ENCODE measurements around the gene PALLD. TPM values are rescaled to one million over a fixed set of nuclear protein-coding genes. Genes with fewer than 3 reads are reported as not detected.
A peak's percentile ranks its signal among the peaks of the same experiment; 100 is the strongest.

PALLD gene
- total and polyA plus RNA-seq, 2 of the 8 experiments (the other 6 are each of a cell fraction or from before 2014, with no cell fraction given): 10.5 to 25.0 TPM

GRCh38 chr4:168811786-168812651 lies 315.2 kb downstream of the PALLD start:
- Histone ChIP-seq H3K79me1 (ENCODE audit: low read depth, low read length) (no peaks in the 10 kb centered on the region), H3K23ac (ENCODE audit: insufficient read length) (no peak overlapping the region), H3K18ac (ENCODE audit: extremely low read depth, low read length) (no peak overlapping the region; the same call in 1 of the 2 replicates), H2AK5ac (ENCODE audit: low read depth, low read length) (no peak overlapping the region), H3K4me1 (replicated peaks in 1 of 4; ENCODE audit: control insufficient read depth in 3 of 4, insufficient read depth in 4 of 4, low read length in 3 of 4) (peaks cover 0 to 14% (median 8%) of the 10 kb centered on the region in 4 experiments; a peak in 4 of 7 replicates), H2BK15ac (ENCODE audit: low read length) (no peak overlapping the region), H2BK12ac (ENCODE audit: low read depth, low read length) (no peak overlapping the region), H3K56ac (replicated peaks; ENCODE audit: insufficient read length, low read depth, low read length) (no peak overlapping the region), H3K23me2 (ENCODE audit: low read depth, low read length) (no peaks in the 10 kb centered on the region; the same call in 1 of the 2 replicates), H3K27me3 (replicated peaks in 1 of 4; ENCODE audit: control insufficient read depth in 3 of 4, extremely low read depth in 1 of 4, insufficient read depth in 3 of 4, low read length in 3 of 4) (no peaks in the 10 kb centered on the region), H3K27ac (ENCODE audit: low read depth, low read length) (no peak overlapping the region), H4K8ac (ENCODE audit: extremely low read depth, insufficient read depth, low read length) (no peak overlapping the region), H3K14ac (ENCODE audit: insufficient read length) (no peak overlapping the region), H3K4me2 (ENCODE audit: insufficient read depth in 1 of 2, low read depth in 2 of 2, low read length in 2 of 2) (no peak overlapping the region), H3K36me3 (ENCODE audit: control insufficient read depth in 2 of 4, insufficient read depth in 4 of 4, low read length in 3 of 4) (no peaks in the 10 kb centered on the region), H3K79me2 (ENCODE audit: control insufficient read depth in 1 of 2, insufficient read depth in 2 of 2, low read length in 2 of 2) (no peaks in the 10 kb centered on the region), H4K5ac (ENCODE audit: insufficient read length, low read depth, low read length) (no peak overlapping the region), H3K4me3 (ENCODE audit: extremely low read depth in 1 of 4, insufficient read depth in 2 of 4, low read depth in 3 of 4, low read length in 4 of 4) (no peak overlapping the region), H2BK120ac (replicated peaks; ENCODE audit: low read depth, low read length) (peak overlapping the region; percentile 67), H4K20me1 (replicated peaks in 1 of 2; ENCODE audit: control insufficient read depth in 1 of 2, insufficient read depth in 2 of 2, low read length in 2 of 2) (no peaks in the 10 kb centered on the region), H3K9ac (replicated peaks in 1 of 4; ENCODE audit: extremely low read depth in 1 of 4, low read depth in 3 of 4, low read length in 3 of 4) (no peak overlapping the region; a peak in 1 of 7 replicates), H2BK5ac (ENCODE audit: low read depth, low read length) (no peak overlapping the region), H3K9me3 (ENCODE audit: insufficient read depth in 2 of 2, low read depth in 1 of 2, low read length in 1 of 2) (no peaks in the 10 kb centered on the region), H2AFZ (ENCODE audit: low read length) (no peak overlapping the region), H2BK20ac (ENCODE audit: low read length) (no peak overlapping the region), H4K91ac (replicated peaks; ENCODE audit: insufficient read length, low read length) (no peak overlapping the region), H3K4ac (replicated peaks; ENCODE audit: insufficient read length, low read depth, low read length) (no peak overlapping the region)
- FAIRE-seq (no peak), DNase-seq (ENCODE audit: low read depth in 1 of 2, low spot score in 2 of 2) (no peak)
- WGBS, 2 experiments (ENCODE audit: extremely low coverage in 1 of 2, insufficient coverage in 1 of 2, insufficient read length in 1 of 2, insufficient replicate concordance in 2 of 2, low coverage in 1 of 2, low lambda C conversion rate in 2 of 2, missing lambda C conversion rate in 1 of 2): 81% methylated on average over 9 of the region's 9 CpGs; no CpG with 5 or more reads in 1 of the 2 experiments
- POLR2A ChIA-PET (ENCODE audit: partially characterized antibody): interaction anchor here (0.8 to 1.6 kb wide), 2 partner anchors 20 to 107 kb away, joined by 3 to 4 read pairs; no protein-coding TSS in a partner anchor
- CTCF ChIA-PET (ENCODE audit: partially characterized antibody): interaction anchor here (0.7 to 1.6 kb wide), 6 partner anchors 11 to 227 kb away, joined by 3 to 5 read pairs (median 3); no protein-coding TSS in a partner anchor
- TF ChIP-seq MAFK (IDR thresholded peaks at IDR 0.05; ENCODE audit: low read depth, low read length) (no peak), POU5F1 (IDR thresholded peaks at IDR 0.05; ENCODE audit: low read depth, low read length) (no peak)

Data from H1 (cell line).